Measurements from ENCODE around the gene KHDC4.

DNA sequence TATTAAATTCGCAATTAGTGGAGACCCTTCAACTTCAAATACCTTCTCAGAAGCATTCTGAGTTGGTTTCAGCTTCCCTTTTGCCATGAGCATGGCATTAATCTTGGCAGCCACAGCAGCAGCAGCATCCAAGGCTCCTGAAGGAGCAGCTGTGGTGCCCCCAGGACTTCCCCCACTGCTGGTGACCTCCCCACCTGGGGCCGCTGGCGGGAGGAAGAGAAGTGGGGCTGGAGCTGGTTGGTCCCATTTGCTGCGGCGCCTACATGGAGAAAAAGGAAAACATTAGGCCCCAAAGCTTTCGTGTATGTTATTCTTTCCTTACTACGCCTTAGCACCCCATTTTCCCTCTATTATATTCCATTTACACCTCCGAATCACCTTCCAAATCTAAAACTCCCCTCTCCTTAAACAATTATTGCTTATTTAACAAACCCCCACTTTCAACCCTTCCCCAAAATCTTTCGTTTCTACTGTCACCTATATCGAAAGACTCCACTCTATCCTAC is 569 bp downstream of the KHDC4 start:
- no peak for TF ChIP-seq EP300 (conservative IDR thresholded peaks at IDR 0.05; ENCODE audit: poor library complexity, severe bottlenecking)
- TF ChIP-seq CTCF (IDR thresholded peaks at IDR 0.05; ENCODE audit: poor library complexity, severe bottlenecking) = no peak
- TF ChIP-seq EZH2 (IDR thresholded peaks at IDR 0.05; ENCODE audit: borderline replicate concordance, insufficient read depth, low read length, poor library complexity, severe bottlenecking) = no peak
- no peak for TF ChIP-seq SMC3 (conservative IDR thresholded peaks at IDR 0.05; ENCODE audit: poor library complexity)
- no peak for TF ChIP-seq TAF1 (IDR thresholded peaks at IDR 0.05; ENCODE audit: low read depth)

Data from neural cell (in vitro differentiated cells).